H1 (cell line): ENCODE measurements around the gene SEC31A. TPM values are rescaled to one million over a fixed set of nuclear protein-coding genes. Genes with fewer than 3 reads are reported as not detected.

ENCODE experiments used
- CTCF ChIA-PET: fragments of 300-600 bp; sonication (Branson Sonifier 250); formaldehyde crosslinking; loops from one replicate; lab custom pipeline; 2021; ENCODE audit not compliant: partially characterized antibody; lab: Charles Lee
- POLR2A ChIA-PET: fragments of 300-600 bp; sonication (Branson Sonifier 250); formaldehyde crosslinking; loops from one replicate; lab custom pipeline; 2021; ENCODE audit warnings: inconsistent platforms; ENCODE audit not compliant: partially characterized antibody; lab: Charles Lee
- DNase-seq, 2 experiments: peaks; one replicate each; pipeline versions ENCODE4 v3.0.0 to v3.0.0-alpha.2; 2010 to 2022; ENCODE audit warnings: low spot score in 2 of 2, low read depth in 1 of 2, mixed read lengths in 1 of 2
- FAIRE-seq: peaks from 2 replicates; lab custom pipeline; 2011; peaks lifted over from hg19 to GRCh38; lab: Jason Lieb, UNC
- H2AFZ ChIP-seq: 2 replicates; pipeline ENCODE4 v1.8.1; 2012; ENCODE audit warnings: low read length, inconsistent platforms
- H2AK5ac ChIP-seq: 2 replicates; pipeline ENCODE4 v1.6.1; 2013; ENCODE audit warnings: low read depth, low read length
- H2BK120ac ChIP-seq: replicated peaks from 2 replicates; pipeline ENCODE3; 2013; ENCODE audit warnings: low read depth, low read length, inconsistent platforms
- H2BK12ac ChIP-seq: 2 replicates; pipeline ENCODE4 v1.6.1; 2013; ENCODE audit warnings: low read depth, low read length
- H2BK15ac ChIP-seq: 2 replicates; pipeline ENCODE4 v1.6.1; 2013; ENCODE audit warnings: low read length
- H2BK20ac ChIP-seq: 2 replicates; pipeline ENCODE4 v1.6.1; 2013; ENCODE audit warnings: low read length
- H2BK5ac ChIP-seq: 2 replicates; pipeline ENCODE4 v1.6.1; 2013; ENCODE audit warnings: low read depth, low read length
- H3K14ac ChIP-seq: 2 replicates; pipeline ENCODE4 v1.6.1; 2013; ENCODE audit warnings: inconsistent platforms; ENCODE audit not compliant: insufficient read length
- H3K18ac ChIP-seq: 2 replicates; pipeline ENCODE4 v1.6.1; 2013; ENCODE audit warnings: low read length; ENCODE audit errors: extremely low read depth
- H3K23ac ChIP-seq: 2 replicates; pipeline ENCODE4 v1.6.1; 2013; ENCODE audit warnings: inconsistent platforms; ENCODE audit not compliant: insufficient read length
- H3K23me2 ChIP-seq: 2 replicates; pipeline ENCODE4 v1.6.1; 2013; ENCODE audit warnings: low read depth, low read length
- H3K27ac ChIP-seq: 2 replicates; pipeline ENCODE4 v1.6.1; 2011; ENCODE audit warnings: low read depth, low read length, inconsistent platforms
- H3K27me3 ChIP-seq, 4 experiments: replicated peaks in 1 of 4; 1 replicate in 1 of 4; 2 replicates in 3 of 4; pipeline versions ENCODE4 v1.6.1 to v1.8.1; 2011 to 2013; ENCODE audit warnings: low read length in 3 of 4, mild to moderate bottlenecking in 3 of 4, inconsistent platforms in 2 of 4, mixed read lengths in 2 of 4, moderate library complexity in 1 of 4; ENCODE audit not compliant: control insufficient read depth in 3 of 4, insufficient read depth in 3 of 4; ENCODE audit errors: extremely low read depth in 1 of 4
- H3K36me3 ChIP-seq, 4 experiments: 2 replicates each; pipeline versions ENCODE4 v1.6.1 to v1.8.1; 2011 to 2013; ENCODE audit warnings: mild to moderate bottlenecking in 4 of 4, low read length in 3 of 4, moderate library complexity in 2 of 4, control low read depth in 1 of 4, inconsistent platforms in 1 of 4; ENCODE audit not compliant: insufficient read depth in 4 of 4, control insufficient read depth in 2 of 4
- H3K4ac ChIP-seq: replicated peaks from 2 replicates; pipeline ENCODE3; 2013; ENCODE audit warnings: low read length, low read depth, mixed read lengths, inconsistent platforms; ENCODE audit not compliant: insufficient read length
- H3K4me1 ChIP-seq, 4 experiments: replicated peaks in 1 of 4; 1 replicate in 1 of 4; 2 replicates in 3 of 4; pipeline versions ENCODE4 v1.6.1 to v1.8.1; 2011 to 2013; ENCODE audit warnings: low read length in 3 of 4, inconsistent platforms in 2 of 4, mixed read lengths in 1 of 4; ENCODE audit not compliant: insufficient read depth in 4 of 4, control insufficient read depth in 3 of 4
- H3K4me2 ChIP-seq, 2 experiments: 2 replicates each; pipeline versions ENCODE4 v1.6.1 to v1.8.1; 2011 to 2013; ENCODE audit warnings: low read depth in 2 of 2, low read length in 2 of 2, control low read depth in 1 of 2, inconsistent platforms in 1 of 2, mild to moderate bottlenecking in 1 of 2; ENCODE audit not compliant: insufficient read depth in 1 of 2
- H3K4me3 ChIP-seq, 4 experiments: fragments of 200-600, 300-600 bp in 1 of 4; sonication (generic), shearing (Covaris generic), sonication (Bioruptor Twin) in 1 of 4; 2 replicates each; pipeline versions ENCODE4 v1.5.1 to v1.8.1; 2011 to 2016; ENCODE audit warnings: low read length in 4 of 4, low read depth in 3 of 4, control low read depth in 2 of 4, inconsistent platforms in 2 of 4, mild to moderate bottlenecking in 2 of 4, mixed read lengths in 1 of 4, moderate library complexity in 1 of 4; ENCODE audit not compliant: insufficient read depth in 2 of 4; ENCODE audit errors: extremely low read depth in 1 of 4
- H3K56ac ChIP-seq: replicated peaks from 2 replicates; pipeline ENCODE3; 2013; ENCODE audit warnings: low read depth, mild to moderate bottlenecking, mixed read lengths, low read length, inconsistent platforms; ENCODE audit not compliant: insufficient read length
- H3K79me1 ChIP-seq: 2 replicates; pipeline ENCODE4 v1.6.1; 2013; ENCODE audit warnings: low read depth, low read length, control low read depth
- H3K79me2 ChIP-seq, 2 experiments: 2 replicates each; pipeline versions ENCODE4 v1.6.1 to v1.8.1; 2012 to 2013; ENCODE audit warnings: low read length in 2 of 2, mild to moderate bottlenecking in 2 of 2, inconsistent platforms in 1 of 2; ENCODE audit not compliant: insufficient read depth in 2 of 2, control insufficient read depth in 1 of 2
- H3K9ac ChIP-seq, 4 experiments: replicated peaks in 1 of 4; 1 replicate in 1 of 4; 2 replicates in 3 of 4; pipeline versions ENCODE4 v1.6.1 to v1.8.1; 2011 to 2013; ENCODE audit warnings: low read depth in 3 of 4, low read length in 3 of 4, control low read depth in 2 of 4, mild to moderate bottlenecking in 2 of 4, moderate library complexity in 2 of 4, inconsistent platforms in 1 of 4; ENCODE audit errors: extremely low read depth in 1 of 4
- H3K9me3 ChIP-seq, 2 experiments: 2 replicates each; pipeline versions ENCODE4 v1.6.1 to v1.8.1; 2012 to 2013; ENCODE audit warnings: mild to moderate bottlenecking in 2 of 2, moderate library complexity in 2 of 2, control low read depth in 1 of 2, inconsistent platforms in 1 of 2, low read depth in 1 of 2, low read length in 1 of 2, mixed read lengths in 1 of 2; ENCODE audit not compliant: insufficient read depth in 2 of 2
- H4K20me1 ChIP-seq, 2 experiments: replicated peaks in 1 of 2; 2 replicates each; pipeline versions ENCODE3 to v1.8.1; 2011 to 2013; ENCODE audit warnings: inconsistent platforms in 2 of 2, low read length in 2 of 2, mild to moderate bottlenecking in 1 of 2; ENCODE audit not compliant: insufficient read depth in 2 of 2, control insufficient read depth in 1 of 2
- H4K5ac ChIP-seq: 2 replicates; pipeline ENCODE4 v1.6.1; 2013; ENCODE audit warnings: low read length, low read depth, mixed read lengths, inconsistent platforms; ENCODE audit not compliant: insufficient read length
- H4K8ac ChIP-seq: 2 replicates; pipeline ENCODE4 v1.8.0; 2013; ENCODE audit warnings: mild to moderate bottlenecking, moderate library complexity, low read length, inconsistent platforms; ENCODE audit not compliant: insufficient read depth; ENCODE audit errors: extremely low read depth
- H4K91ac ChIP-seq: replicated peaks from 2 replicates; pipeline ENCODE3; 2013; ENCODE audit warnings: low read length, mixed read lengths, inconsistent platforms; ENCODE audit not compliant: insufficient read length
- CHD1 ChIP-seq: IDR thresholded peaks from 2 replicates; pipeline ENCODE4 v1.6.1; 2012; ENCODE audit warnings: low read depth, low read length, improper control_type of control experiment
- CHD2 ChIP-seq: IDR thresholded peaks from 2 replicates; pipeline ENCODE4 v1.6.1; 2012; ENCODE audit warnings: low read length, improper control_type of control experiment
- CTBP2 ChIP-seq: IDR thresholded peaks from 2 replicates; pipeline ENCODE4 v1.7.0; 2011; ENCODE audit warnings: borderline replicate concordance, mild to moderate bottlenecking, moderate library complexity, mixed read lengths, low read length; ENCODE audit not compliant: insufficient read depth, insufficient read length
- EP300 ChIP-seq, 2 experiments: IDR thresholded peaks; 1 replicate in 1 of 2; 2 replicates in 1 of 2; pipeline ENCODE4 v1.6.1; 2011 to 2012; ENCODE audit warnings: low read depth in 2 of 2, low read length in 2 of 2, mild to moderate bottlenecking in 2 of 2, borderline replicate concordance in 1 of 2, inconsistent platforms in 1 of 2, moderate library complexity in 1 of 2
- FOSL1 ChIP-seq: IDR thresholded peaks from 2 replicates; pipeline ENCODE4 v1.6.1; 2011; ENCODE audit warnings: mild to moderate bottlenecking, low read depth, low read length, moderate library complexity; ENCODE audit not compliant: insufficient read depth
- GTF2F1 ChIP-seq: IDR thresholded peaks from 2 replicates; pipeline ENCODE4 v1.6.1; 2012; ENCODE audit warnings: low read depth, low read length, improper control_type of control experiment, borderline replicate concordance
- HDAC2 ChIP-seq, 2 experiments: fragments of 300-600 bp in 1 of 2; sonication (generic) in 1 of 2; IDR thresholded peaks; 2 replicates each; pipeline ENCODE4 v1.6.1; 2011 to 2012; ENCODE audit warnings: low read depth in 2 of 2, low read length in 2 of 2, mild to moderate bottlenecking in 2 of 2, moderate library complexity in 2 of 2, borderline replicate concordance in 1 of 2, inconsistent platforms in 1 of 2
- RNF2 ChIP-seq: fragments of 200-900, 300-1000 bp; sonication (generic); IDR thresholded peaks from 2 replicates; pipeline ENCODE4 v1.7.1; 2016; ENCODE audit warnings: borderline replicate concordance, low read depth, mild to moderate bottlenecking, antibody characterized with exemption, low read length; ENCODE audit not compliant: poor library complexity, severe bottlenecking; ENCODE audit errors: missing control alignments
- SIRT6 ChIP-seq: IDR thresholded peaks from one replicate; pipeline ENCODE4 v1.7.1; 2012; ENCODE audit warnings: low read length, inconsistent platforms
- TEAD4 ChIP-seq: IDR thresholded peaks from 2 replicates; pipeline ENCODE4 v1.6.1; 2012; ENCODE audit warnings: low read depth, low read length, inconsistent platforms, mixed read lengths
- WGBS, 2 experiments: shearing (Covaris generic) in 1 of 2; methylation state at CpG; one replicate each; pipeline versions ENCODE4 v1.1.6 to v1.1.7; 2013 to 2015; ENCODE audit warnings: low lambda C conversion rate in 2 of 2, mixed read lengths in 2 of 2, inconsistent platforms in 1 of 2, low coverage in 1 of 2, missing lambda C conversion rate in 1 of 2; ENCODE audit not compliant: insufficient replicate concordance in 2 of 2, insufficient coverage in 1 of 2, insufficient read length in 1 of 2; ENCODE audit errors: extremely low coverage in 1 of 2, missing lambda C conversion rate in 1 of 2; 5-methylcytosine and 5-hydroxymethylcytosine counted together
- polyA plus RNA-seq, 7 experiments: library from polyadenylated mRNA; depleted of rRNA in 3 of 7; stranded (reverse) in 5 of 7; unstranded in 2 of 7; fragments of >200 nt in 5 of 7; fragments of 200-250 nt in 2 of 7; gene quantifications; 1 replicate in 5 of 7; 2 replicates in 1 of 7; 4 replicates in 1 of 7; pipeline versions ENCODE4 v1.2.1 to v1.2.3, GENCODE V29; 2011 to 2013; ENCODE audit warnings: missing spikeins in 2 of 7, mixed read lengths in 2 of 7
- total RNA-seq: library from RNA; stranded (reverse); fragmentation: NEBNext Ultra II Directional; extraction: Animal tissue kit (Norgen Biotek cat#: 25700); gene quantifications from 2 replicates; pipeline ENCODE4 v1.2.1, GENCODE V29; 2021
- TF ChIP-seq, protein P1 (sequence below): IDR thresholded peaks from 2 replicates; pipeline ENCODE4 v1.6.1; 2011; ENCODE audit warnings: low read depth, mild to moderate bottlenecking, low read length; ENCODE audit not compliant: insufficient read depth

Gene SEC31A
- total and polyA plus RNA-seq, 2 of the 8 experiments (the other 6 are each of a cell fraction or from before 2014, with no cell fraction given): 112 to 125 TPM

DNA sequence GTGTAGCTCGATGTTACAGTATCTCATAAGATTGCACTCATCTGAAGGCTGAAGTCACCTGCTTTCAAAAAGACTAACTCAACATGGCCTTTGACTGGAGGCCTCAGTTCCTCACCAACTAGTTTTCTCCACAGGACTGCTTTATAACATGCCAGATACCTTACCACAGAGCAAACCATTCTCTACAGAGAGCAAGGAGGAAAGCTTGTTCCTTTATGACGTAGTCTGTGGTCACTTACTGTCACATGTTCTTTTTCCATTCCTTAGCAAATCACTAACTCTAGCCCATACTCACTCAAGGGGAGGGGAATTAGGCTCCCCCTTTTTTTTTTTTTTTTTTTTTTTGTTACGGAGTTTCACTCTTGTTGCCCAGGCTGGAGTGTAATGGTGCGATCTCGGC, 12.8 kb upstream of the SEC31A start:
- WGBS, 2 experiments: 81% methylated on average over 5 of the region's 5 CpGs; no CpG with 5 or more reads in 1 of the 2 experiments
- H3K18ac ChIP-seq: no peak overlapping the region
- peaks cover 12 to 43% of the 10 kb centered on the region in 2 experiments for H3K79me2 ChIP-seq
- H3K27ac ChIP-seq: no peak overlapping the region
- H3K79me1 ChIP-seq: no peaks in the 10 kb centered on the region
- H3K4ac ChIP-seq: no peak overlapping the region
- no peaks in the 10 kb centered on the region for H3K9me3 ChIP-seq
- H2BK120ac ChIP-seq: no peak overlapping the region
- FAIRE-seq (no peak), DNase-seq (no peak)
- no peak overlapping the region for H2BK12ac ChIP-seq
- peaks cover 2 to 51% (median 18%) of the 10 kb centered on the region in 4 experiments for H3K36me3 ChIP-seq
- no peak overlapping the region for H3K4me2 ChIP-seq
- no peak overlapping the region for H2BK5ac ChIP-seq
- no peak overlapping the region for H2BK15ac ChIP-seq
- no peak overlapping the region for H2AFZ ChIP-seq
- H3K23me2 ChIP-seq: peaks cover 8% of the 10 kb centered on the region
- peaks cover 0 to 3% of the 10 kb centered on the region in 2 experiments for H4K20me1 ChIP-seq
- no peaks in the 10 kb centered on the region for H3K27me3 ChIP-seq
- POLR2A ChIA-PET: interaction anchor here (6.8 kb wide), 1 partner anchor 15 kb away, joined by 86 read pairs; the partner anchor contains the start of gene SEC31A
- no peak overlapping the region for H3K9ac ChIP-seq
- no peak overlapping the region for H4K8ac ChIP-seq
- no peak overlapping the region for H2BK20ac ChIP-seq
- no peak overlapping the region for H4K5ac ChIP-seq
- no peak overlapping the region for H3K4me3 ChIP-seq
- H3K56ac ChIP-seq: no peak overlapping the region
- H3K4me1 ChIP-seq: no peaks in the 10 kb centered on the region
- H4K91ac ChIP-seq: no peak overlapping the region
- no peak overlapping the region for H3K14ac ChIP-seq
- H3K23ac ChIP-seq: no peak overlapping the region
- no peak overlapping the region for H2AK5ac ChIP-seq
- CTCF ChIA-PET: no interaction called here
- no peak for TF ChIP-seq CTBP2
- TF ChIP-seq HDAC2 (IDR thresholded peaks at IDR 0.05; ENCODE audit: borderline replicate concordance in 1 of 2, low read depth in 2 of 2, low read length in 2 of 2): no peak
- no peak for TF ChIP-seq GTF2F1
- no peak for TF ChIP-seq EP300 (IDR thresholded peaks at IDR 0.05; ENCODE audit: borderline replicate concordance in 1 of 2, low read depth in 2 of 2, low read length in 2 of 2)
- no peak for TF ChIP-seq CHD2
- no peak for TF ChIP-seq SIRT6
- no peak for TF ChIP-seq TEAD4
- TF ChIP-seq, protein P1, sequence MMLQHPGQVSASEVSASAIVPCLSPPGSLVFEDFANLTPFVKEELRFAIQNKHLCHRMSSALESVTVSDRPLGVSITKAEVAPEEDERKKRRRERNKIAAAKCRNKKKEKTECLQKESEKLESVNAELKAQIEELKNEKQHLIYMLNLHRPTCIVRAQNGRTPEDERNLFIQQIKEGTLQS: no peak
- TF ChIP-seq FOSL1: no peak
- no peak for TF ChIP-seq RNF2
- no peak for TF ChIP-seq CHD1
